Activated CD8-positive, alpha-beta memory T cell treated with anti-CD3 and anti-CD28 coated beads, Interleukin-2, amount 50 U/mL, for 4 hours (primary cell): ENCODE measurements around the gene SERPINB13.

Source experiments
- DNase-seq: peaks from one replicate; pipeline ENCODE4 v3.0.0-alpha.2; 2020

The SERPINB13 gene

DNA sequence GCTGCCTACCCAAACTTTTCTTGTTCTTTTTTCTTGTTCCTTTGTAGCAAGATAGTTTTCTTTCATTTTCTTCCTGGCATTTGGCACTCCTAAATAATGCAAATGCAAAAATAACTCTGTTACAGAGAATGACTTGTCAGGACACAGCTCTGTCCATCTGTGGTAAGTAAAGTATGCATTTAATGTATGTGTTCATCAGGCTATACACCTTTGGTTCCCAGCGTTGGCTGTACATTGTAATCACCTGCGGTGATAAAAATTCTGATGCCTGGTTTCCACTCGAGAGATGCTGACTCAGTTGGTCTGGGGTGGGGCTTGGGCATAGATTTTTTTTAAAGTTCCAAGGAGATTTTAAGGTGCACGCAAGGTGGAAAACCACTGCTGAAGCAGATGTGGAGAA lies at the start of gene SERPINB13:
Gene SERPINB13 (plus strand): TSS at position 378 of the 400 bp plus-strand sequence. CDS start 1,325 bp downstream, outside the sequence.
- DNase-seq, result no peak

GRCh38 chr18:63539904-63540510 lies 47.1 kb upstream of the SERPINB13 start:
- no peak for DNase-seq

GRCh38 chr18:63542069-63542468 lies 45.1 kb upstream of the SERPINB13 start, which contains the start of gene SERPINB12:
TSS of gene SERPINB12 (plus strand) at chr18:63542369. CDS start at chr18:63556160, 13,791 bp downstream.
- no peak for DNase-seq

- no peak for DNase-seq
Observed at GRCh38 chr18:63544017-63544416, 43.1 kb upstream of the SERPINB13 start.

DNA sequence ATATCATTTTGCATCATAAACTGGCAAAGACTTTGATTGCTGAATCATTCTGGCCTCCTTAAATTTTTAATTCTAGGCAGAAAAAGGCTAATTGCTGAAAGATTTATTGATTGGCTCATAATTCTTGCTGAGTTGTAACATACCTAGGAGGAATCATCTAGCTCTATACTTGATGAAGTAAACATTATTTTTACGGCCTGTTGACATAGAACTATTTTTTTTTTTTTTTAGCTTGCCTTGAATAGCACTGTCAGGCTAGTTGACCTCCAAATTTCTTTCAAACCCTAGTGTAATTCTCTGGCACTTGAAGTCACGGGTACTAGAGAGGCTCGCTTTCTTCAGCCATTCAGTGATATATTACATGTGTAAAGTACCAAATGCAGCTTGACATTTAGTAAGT lies 42.1 kb upstream of the SERPINB13 start:
- no peak for DNase-seq

DNA sequence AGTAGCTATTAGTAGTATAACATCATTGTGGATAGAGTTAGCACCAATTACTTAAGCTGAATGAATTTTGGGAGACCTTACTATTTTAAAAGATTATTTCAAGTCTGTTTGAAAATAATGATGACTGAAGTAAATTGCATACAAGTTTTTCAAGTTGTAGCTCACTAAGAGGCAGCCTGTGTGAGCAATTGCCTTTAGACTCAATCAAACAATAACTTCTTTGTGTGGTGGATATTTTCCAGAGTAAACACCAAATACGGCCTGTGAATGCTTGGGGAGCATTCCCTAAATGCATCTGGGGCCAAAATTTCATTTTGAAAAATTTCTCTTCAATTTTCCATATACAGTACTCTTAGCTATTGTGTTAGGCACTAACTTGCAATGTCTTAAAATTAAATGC lies 37.1 kb upstream of the SERPINB13 start:
- no peak for DNase-seq

DNA sequence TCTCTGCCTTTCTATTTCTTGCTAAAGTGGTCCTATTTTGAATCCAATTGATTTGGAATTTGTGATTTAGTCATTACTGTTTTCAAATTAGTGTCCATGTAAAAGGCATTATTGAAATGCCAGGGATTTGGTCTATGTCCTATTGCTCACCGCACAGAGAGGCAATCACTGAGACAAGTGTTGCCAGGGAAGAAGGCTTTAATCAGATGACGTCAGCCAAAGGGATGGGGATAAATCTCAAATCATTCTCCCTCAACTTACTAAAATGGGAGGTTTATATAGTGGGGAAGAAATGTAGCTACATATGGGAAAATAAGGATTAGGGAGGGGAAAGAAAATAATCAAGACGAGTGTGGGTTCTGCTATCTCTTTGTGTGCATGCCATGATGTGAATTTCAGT lies 35.4 kb upstream of the SERPINB13 start:
- no peak for DNase-seq

DNA sequence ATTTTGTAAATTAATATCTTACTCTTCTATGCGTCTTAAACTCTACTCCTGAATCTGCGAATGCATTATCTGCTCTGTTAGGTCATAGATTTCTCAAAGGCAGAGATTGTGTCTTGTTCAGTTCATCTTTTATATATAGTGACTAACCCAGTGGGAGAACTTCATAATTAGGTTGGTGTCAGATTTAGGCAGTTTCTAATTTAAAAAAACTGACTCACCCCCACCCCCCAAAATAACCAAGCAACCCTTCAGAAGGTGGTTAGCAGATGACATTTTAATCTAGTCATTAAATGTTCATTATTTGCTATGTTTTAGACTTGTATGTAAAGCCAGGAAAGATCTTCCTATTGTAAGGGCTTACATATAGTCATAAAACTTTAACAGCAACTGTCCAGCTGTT lies 34.6 kb upstream of the SERPINB13 start:
- no peak for DNase-seq

GRCh38 chr18:63553081-63553480 lies 34.1 kb upstream of the SERPINB13 start:
- DNase-seq, result no peak

DNA sequence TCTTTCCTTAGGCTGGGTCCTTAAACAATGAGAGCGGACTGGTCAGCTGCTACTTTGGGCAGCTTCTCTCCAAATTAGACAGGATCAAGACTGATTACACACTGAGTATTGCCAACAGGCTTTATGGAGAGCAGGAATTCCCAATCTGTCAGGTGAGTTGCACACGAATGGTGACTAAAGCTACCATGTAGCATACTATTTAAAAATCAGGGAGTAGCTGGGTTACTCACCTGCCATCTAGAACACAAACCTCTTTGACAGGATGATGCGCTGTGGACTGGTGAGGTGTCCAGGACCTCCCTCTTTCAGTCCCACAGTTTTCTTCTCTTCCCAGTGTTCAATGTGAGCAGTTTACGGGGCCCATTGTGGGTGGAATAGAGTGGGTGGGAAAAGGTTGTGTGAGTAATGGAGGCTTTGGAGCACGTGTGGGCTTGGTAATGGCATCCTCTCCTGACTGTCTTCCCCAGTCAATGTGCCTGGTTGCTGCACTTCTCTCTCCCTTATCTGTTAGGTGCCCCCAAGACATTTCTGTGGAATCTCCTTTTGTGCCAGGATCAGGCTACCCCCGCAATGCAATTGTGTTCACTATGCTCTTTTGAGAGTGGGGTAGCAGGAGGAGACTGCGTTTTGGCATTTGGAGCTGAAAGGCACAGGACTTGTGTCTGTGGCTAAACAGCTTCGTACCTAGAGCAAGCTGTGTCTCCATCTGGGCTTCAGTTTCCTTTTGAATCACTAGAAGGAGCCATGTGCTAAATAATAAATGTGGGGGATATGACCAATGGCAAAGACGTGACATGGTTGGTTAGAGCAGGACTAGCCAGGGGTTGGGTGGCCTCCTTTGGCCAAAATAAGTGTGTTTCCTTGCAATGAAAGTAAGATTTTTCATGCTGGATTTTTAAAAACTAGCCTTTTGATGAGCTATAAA lies 27.3 kb upstream of the SERPINB13 start:
- DNase-seq, result no peak

GRCh38 chr18:63562284-63562683 lies 24.9 kb upstream of the SERPINB13 start:
- no peak for DNase-seq

- no peak for DNase-seq
Observed at GRCh38 chr18:63564021-63564420, 23.1 kb upstream of the SERPINB13 start.

DNA sequence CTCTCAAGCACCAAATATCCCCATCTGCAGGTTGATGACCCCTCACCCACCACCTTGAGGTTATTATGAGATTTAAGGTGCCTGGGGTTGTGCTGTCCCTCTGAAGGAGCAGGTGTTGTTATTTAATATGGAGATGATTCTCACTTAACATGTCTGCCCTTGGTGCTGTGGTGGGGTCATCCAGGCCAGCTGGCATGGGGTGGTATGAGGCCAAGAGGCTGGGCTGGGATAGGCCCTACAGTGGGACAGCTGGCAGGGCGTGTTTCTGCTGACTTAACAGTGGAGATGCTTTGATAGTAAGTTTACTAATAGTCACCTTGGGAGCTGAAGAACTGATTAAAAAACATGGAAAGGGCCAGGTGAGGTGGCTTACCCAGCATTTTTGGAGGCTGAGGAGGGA lies 22.6 kb upstream of the SERPINB13 start:
- no peak for DNase-seq

DNA sequence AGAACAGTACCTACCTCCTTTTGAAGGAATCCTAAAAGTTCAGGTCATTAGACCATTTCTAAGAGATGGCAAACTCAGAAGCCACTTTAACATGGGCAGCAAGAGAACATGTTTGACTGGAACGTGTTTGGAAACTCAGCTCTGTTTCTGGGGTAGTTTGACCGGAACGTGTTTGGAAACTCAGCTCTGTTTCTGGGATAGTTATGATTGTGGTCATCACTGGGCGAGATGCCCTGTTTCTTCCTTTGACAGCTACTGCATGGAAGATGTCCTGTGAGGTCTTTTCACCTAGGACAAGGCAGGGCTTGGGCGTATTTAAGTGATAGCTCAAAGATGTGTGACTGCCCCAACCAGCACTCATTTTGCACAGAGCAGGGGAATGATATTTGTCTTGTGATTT lies 19.9 kb upstream of the SERPINB13 start:
- DNase-seq, result no peak

DNA sequence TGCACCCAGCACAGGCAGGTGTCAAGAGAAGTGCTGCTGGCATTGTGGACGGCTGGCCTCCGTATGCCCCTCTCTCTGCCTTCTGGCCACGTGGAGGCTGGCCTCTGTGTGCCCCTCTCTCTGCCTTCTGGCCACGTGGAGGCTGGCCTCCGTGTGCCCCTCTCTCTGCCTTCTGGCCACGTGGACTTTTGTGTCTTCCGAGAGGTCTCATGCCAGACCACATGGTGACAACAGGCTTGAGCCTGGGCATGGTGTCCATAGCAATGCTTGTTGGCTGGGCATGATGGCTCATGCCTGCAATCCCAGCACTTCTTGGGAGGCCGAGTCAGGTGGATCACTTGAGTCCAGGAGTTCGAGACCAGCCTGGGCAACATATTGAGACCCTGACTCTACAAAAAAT lies 19.3 kb upstream of the SERPINB13 start:
- DNase-seq, result no peak

GRCh38 chr18:63570721-63571120 lies 16.4 kb upstream of the SERPINB13 start:
- DNase-seq, result no peak

DNA sequence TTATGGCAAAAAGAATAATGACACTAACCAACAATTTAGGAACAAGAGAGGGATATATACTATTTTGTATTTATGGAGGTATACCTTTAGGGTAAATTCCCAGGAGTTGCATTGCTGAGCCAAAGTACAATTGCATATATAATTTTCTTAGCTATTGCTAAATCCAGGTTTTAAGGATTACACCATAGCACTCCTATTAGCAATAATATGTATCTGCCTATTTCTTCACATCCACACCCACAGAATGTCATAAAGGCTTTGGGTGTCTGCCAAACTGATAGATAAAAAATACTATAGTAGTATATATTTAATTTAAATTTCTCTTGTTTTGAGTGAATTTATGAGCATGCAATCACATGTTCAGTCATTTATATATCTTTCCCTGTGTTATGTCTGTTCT lies 11.5 kb upstream of the SERPINB13 start:
- no peak for DNase-seq

DNA sequence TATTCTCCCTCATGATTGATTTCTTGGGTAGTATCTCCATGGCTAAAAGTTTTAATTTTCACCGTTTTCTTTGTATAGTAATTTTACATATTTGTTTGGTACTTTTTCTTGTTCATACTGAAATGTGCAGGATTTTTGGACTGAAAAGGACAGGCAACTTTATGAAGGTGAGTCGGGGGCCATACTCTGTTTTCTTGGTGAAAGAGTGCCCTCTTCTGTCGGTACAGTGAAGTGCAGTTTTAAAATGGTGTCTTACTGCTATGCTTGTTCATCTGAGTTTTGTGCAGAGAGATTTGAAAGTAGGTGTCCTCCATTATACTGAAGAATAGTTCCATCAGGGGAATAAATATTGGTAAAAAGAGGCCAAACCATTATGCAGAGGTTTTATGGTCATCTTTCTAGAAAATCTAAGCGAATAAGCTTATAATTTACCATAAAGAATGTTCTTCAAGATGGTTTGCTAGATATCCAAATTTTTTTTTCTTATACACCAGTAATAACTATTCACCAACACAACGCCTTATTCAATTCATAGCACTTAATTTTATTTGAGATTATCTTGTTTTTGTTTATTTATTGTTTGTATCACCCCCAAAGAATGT lies 8.7 kb upstream of the SERPINB13 start:
- no peak for DNase-seq

GRCh38 chr18:63579616-63580015 lies 7.5 kb upstream of the SERPINB13 start:
- no peak for DNase-seq

DNA sequence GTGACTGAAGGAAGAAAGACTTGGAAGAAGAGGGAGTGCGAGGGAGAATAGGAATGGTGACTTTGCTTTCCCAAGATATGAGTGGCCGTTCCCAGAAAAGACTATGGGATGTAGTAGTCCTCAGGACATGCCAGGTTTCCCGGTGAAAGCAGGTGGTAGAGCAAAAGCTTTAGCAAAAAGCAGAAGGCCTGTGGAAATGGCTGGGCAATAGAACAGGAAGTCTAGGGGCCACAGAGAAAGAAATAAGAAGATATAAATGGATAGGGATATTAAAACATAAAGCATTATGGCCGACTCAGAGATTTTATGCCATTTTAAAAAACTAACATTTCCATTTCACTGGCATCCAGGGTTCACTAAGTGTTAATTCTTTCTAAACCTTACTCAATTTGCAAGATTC lies 1.2 kb upstream of the SERPINB13 start:
- DNase-seq, result no peak

- DNase-seq, result no peak
Observed at GRCh38 chr18:63586431-63586830, 712 bp upstream of the SERPINB13 start.

DNA sequence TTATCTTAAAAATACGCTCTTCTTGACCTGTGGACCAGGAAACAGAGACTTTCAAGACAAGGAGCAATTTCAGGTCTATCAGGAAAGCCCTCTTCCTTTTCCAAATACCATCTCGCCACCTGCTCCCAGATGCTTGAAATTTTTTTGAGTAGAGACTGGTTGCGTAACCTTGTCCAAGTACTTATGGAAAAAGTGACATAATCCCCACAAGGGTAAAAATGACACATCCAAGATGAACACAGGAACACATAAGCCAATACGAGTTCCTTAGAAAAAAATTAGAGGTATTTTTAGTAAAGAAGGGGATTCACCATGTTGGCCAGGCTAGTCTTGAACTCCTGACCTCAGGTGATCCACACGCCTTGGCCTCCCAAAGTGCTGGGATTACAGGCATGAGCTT lies 1.8 kb downstream of the SERPINB13 start:
- no peak for DNase-seq

DNA sequence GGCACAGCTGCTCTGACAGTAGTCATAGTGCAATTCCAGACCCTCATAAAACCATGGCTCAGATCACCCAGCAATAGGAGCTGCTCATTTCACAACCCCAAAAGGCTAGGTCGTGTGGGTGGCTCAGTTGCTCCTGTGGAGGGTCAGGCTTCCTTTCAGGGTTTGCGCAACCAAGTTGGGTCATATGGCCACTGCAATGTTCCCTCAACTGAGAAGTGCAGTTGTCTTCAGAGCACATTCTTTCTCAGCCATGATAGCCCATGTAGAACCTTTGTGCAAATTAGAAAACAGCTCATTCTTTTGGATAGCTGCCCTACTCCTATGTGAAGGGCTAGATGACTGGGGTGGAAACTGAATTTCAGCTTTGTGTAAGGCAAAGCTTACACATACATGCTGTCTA lies 3.2 kb downstream of the SERPINB13 start:
- DNase-seq, result no peak
